Kidney glomerular epithelial cell (primary cell): Measurements from ENCODE around the gene SYNGR1.
"Not testable (repeated sequence)": the region's sequence is repeated elsewhere in the genome, so short reads cannot be mapped to it uniquely, and the experiment has no call there.

Experiments used
- DNase-seq: peaks from one replicate; lab custom pipeline; 2025; lab: John Stamatoyannopoulos, UW

SYNGR1 gene

DNA sequence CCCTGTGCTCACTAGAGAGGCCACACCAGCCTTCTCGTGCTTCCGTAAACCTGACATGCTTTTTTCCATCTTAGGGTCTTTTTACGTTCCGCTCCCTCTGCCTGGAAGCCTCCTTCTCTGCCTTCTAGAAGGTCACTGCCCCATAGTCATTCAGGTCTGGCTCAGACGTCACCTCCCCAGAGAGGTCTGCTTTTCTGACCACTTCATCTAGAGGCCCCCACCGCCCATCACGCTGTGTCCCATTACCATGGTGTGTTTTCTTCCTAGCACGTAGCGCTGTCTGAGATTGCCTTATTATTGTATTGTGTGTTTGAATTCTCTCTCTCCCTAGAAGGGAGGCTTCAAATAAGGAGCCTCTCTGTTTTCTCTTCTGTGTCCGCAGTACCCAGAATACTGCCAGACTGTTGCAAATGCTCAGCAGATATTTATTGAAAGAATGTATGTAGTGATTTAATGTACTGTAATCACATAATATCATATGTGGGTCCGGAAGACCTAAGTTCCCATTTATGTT is 59.8 kb downstream of the SYNGR1 start:
- no peak for DNase-seq

DNA sequence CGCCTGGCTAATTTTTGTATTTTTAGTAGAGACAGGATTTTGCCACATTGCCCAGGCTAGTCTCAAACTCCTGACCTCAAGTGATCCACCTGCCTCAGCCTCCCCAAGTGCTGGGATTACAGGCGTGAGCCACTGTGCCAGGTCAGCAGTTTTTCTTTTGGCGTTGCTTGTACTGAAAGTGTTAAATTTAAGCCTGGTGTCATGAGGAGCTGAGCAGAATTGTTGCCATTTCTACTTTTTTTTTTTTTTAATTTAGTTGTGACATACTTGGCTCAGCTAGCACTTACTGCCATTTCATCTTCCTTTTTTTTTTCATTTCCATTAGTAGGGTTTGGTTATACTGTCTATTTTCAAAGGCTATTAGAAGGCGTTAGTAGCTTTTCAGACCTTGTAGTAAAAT is 60.5 kb downstream of the SYNGR1 start:
- no peak for DNase-seq

DNA sequence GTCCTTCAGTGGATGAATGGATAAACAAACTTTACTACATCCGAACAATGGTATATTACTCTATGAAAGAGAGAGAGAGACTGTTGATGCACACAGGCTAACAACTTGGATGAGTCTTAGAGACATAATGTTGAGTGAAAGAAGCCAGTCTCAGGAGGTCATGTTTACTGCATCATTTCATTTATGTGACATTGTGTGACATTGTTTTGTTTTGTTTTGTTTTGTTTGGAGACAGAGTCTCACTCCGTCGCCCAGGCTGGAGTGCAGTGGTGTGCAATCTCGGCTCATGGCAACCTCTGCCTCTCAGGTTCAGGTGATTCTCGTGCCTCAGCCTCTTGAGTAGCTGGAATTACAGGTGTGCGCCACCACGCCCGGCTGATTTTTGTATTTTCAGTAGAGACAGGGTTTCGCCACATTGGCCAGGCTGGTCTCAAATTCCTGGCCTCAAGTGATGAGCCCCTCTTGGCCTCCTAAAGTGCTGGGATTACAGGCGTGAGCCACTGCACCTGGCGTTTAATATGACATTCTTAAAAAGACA is 62.1 kb downstream of the SYNGR1 start:
- not testable (repeated sequence) for DNase-seq

DNA sequence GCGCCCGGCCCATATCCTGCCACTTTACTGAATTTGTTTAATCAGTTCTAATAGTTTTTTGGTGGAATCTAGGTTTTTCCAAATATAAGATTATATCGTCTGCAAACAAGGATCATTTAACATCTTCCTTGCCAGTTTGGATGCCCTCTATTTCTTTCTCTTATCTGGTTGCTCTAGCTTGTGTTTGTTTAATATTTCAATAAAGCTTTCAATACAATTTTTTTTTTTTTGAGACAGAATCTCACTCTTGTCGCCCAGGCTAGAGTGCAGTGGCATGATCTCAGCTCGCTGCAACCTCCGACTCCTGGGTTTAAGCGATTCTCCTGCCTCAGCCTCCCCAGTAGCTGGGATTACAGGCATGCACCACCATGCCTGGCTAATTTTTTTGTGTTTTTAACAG is 63.4 kb downstream of the SYNGR1 start:
- not testable (repeated sequence) for DNase-seq

DNA sequence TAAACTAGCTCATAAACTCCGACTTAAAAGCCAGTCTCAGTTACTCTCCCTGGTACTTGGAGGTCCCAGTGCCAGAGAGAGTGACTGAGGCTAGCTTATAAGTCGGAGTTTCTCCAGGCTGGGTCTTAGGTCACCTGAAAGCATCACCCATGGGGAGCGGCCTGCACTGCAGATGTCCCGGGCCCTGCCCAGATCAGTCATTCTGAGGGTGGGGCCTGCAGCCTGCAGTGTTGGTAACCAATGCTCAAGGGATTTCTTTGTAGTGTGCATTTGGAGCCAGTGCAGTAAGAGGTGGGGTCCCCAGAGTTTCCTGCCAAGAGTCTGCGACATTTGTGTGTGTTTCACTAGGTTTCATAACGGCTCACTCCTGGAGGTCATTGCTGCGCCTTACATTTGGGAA is 64.6 kb downstream of the SYNGR1 start:
- no peak for DNase-seq

DNA sequence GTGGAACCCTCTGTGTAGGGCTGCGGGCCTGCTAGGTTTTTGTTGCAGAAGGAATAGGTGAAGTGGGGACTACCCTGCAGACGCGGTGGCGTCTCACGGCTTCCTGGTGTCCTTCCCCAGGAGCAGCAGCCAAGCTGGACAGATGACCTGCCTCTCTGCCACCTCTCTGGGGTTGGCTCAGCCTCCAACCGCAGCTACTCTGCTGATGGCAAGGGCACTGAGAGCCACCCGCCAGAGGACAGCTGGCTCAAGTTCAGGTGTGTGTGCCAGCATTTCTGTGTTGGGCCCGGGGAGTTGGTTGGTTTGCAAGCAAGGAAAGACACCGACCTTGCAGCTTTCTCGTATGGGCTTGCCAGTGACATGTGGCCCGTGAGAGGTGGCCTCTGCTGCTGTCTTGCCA is 65.1 kb downstream of the SYNGR1 start:
- DNase-seq = no peak

DNA sequence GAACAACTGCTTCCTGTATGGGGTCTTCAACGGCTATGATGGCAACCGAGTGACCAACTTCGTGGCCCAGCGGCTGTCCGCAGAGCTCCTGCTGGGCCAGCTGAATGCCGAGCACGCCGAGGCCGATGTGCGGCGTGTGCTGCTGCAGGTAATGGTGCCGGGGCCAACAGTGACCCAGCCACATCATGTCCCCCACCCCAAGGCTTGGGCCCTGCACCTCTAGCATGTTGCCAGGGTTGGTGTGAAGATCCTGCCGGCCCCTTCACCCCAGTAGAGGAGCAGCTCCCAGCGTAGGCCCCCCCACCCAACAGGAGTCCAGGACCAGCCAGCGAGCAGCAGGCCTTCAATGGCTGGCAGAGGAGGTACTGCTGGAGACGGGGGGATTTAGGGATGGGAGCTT is 65.7 kb downstream of the SYNGR1 start:
- no peak for DNase-seq

DNA sequence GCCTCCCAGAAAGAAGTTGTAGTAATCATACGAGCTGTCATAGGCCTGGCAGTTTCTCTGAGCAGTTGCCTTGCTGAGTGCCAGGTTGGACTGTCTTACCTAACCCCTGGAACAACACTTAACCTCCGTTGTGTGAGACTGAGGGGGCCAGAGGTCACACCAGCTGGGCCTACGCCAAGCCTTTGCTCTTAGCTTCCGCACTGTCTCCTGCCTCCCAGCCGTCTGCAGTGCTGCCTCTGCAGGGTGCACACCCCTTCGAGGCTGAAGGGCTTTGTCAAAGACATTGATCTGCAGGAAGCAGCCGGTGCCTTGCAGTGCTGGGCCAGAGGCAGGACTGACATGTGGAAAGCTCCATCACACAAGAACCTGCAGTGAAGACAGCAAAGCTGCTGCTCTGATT is 66.5 kb downstream of the SYNGR1 start:
- DNase-seq = no peak

DNA sequence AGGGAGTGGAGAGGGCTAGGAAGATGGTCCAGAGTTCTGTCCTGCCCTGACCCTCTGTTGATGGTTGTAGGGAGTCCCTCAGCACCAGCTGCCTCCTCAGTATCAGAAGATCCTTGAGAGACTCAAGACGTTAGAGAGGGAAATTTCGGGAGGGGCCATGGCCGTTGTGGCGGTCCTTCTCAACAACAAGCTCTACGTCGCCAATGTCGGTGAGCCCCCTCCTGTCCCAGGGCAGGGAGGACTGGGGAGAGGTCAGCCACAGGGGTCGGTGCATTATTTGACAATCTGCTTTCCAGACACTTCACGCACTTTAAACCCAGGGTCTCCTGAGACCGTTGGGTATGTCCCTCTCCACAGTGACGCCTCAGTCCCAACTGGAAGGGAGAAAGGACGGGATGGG is 67.8 kb downstream of the SYNGR1 start:
- DNase-seq = no peak

DNA sequence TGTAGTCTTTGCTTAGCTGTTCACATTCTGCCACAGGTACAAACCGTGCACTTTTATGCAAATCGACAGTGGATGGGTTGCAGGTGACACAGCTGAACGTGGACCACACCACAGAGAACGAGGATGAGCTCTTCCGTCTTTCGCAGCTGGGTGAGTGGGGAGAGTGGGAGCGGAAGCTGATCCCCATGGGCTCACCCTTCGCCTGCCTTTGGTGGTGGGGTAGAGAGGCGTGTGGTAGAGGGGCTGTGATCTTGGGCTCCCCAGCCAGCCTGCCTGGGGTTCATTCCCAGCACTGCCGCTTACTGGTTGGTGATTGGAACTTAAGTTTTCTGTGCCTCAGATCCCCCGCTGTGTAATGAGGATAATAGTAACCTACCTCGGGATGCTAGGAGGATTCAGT is 68.9 kb downstream of the SYNGR1 start:
- no peak for DNase-seq

DNA sequence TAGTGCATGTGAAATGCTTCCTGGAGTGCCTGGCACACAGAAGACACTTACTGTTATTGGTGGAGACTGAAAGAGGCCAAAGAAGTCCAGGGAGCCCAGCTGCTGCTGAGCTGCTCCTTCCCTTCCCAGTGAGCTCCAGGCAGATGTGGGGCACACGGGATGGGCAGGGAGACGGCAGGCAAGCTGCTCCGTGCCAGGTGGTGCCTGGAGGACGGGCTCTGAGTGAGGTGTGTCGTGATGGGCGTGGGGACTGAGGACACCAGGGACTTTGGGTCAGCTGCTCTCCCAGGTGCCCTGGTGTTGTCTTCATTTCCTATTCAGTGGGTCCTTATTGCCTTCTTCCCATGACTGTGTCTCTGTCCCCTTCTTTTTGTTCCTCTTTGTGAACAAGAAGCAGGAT is 69.3 kb downstream of the SYNGR1 start:
- DNase-seq = no peak

DNA sequence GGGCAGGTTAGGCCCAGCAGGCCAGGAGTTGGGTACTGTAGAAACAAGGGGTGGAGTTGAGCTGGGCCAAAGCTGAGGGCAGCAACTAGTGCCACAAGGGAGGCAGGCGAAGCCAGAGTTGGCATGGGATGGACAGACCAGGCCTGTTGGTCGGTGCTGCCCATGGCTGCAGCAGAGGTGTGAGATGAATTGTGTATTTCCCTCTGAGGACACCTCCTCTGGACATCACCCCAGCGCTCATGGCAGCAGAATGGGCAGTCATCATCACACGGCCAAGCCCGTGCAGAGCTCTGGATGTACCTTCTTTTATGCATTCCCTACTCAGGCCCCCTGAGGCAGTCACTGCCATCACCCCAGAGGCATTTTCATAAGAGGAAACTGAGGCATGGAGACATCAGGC is 70.1 kb downstream of the SYNGR1 start:
- no peak for DNase-seq

DNA sequence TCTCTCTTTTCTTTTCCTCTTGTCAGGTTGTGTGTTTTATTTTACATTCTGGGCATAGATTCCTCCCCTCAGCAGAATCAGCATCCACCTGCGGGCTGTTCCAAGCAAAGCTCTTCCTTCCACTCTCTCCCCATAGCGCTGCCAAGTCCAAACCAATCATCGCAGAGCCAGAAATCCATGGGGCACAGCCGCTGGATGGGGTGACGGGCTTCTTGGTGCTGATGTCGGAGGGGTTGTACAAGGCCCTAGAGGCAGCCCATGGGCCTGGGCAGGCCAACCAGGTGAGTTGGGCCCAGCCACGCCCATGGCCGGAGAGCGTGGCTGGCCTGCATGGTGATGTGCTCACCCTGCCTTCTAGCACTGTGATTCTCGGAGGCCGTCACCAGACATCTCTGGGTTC is 71.9 kb downstream of the SYNGR1 start:
- no peak for DNase-seq

DNA sequence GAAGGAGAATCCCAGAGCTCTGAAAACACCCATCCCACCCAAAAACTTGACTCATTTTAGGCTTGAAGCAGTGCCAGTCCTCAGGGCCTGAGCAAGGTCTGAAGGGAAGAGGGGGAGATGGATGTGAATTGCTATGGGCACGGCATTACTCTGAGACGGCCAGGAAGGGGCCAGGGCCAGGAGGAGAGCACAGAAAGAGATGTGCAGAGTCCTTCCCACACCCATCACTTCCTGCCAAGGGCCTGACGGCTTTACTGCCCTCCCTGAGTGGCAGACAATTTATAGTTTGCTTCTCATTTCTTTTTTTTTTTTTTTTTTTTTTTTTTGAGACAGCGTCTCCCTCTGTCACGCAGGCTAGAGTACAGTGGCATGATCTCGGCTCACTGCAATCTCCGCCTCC is 72.3 kb downstream of the SYNGR1 start:
- no peak for DNase-seq

DNA sequence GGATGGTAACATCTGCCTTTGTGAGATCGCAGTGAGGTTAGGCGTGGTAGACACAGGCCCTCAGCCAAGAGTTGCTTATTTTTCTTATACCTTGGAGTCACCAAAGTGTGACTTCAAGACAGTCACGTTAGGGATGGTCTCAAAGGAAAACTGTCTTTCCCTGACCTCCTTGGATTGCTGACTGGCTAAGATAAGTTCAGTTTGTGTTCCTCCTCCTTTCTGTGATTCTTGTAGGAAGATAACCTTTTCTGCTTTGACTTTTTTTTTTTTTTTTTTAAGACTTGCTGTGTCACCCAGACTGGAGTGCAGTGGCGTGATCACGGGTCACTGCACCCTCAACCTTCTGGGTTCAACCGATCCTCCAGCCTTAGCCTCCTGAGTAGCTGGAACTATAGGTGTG is 72.9 kb downstream of the SYNGR1 start:
- no peak for DNase-seq

DNA sequence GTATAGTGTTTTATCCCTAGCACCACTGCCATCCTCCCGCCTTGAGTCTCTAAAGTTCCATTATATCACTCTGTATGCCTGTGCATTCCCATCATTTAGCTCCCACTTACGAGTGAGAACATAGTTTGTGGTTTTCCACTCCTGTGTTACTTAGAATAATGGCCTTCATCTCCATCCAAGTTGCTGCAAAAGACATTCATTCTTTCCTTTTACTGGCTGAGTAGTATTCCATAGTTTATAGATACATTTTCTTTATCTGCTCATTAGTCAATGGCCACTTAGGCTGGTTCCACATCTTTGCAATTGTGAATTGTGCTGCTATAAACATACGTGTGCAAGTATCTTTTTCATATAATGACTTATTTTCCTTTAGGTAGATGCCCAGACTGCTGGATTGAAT is 74.2 kb downstream of the SYNGR1 start:
- no peak for DNase-seq

DNA sequence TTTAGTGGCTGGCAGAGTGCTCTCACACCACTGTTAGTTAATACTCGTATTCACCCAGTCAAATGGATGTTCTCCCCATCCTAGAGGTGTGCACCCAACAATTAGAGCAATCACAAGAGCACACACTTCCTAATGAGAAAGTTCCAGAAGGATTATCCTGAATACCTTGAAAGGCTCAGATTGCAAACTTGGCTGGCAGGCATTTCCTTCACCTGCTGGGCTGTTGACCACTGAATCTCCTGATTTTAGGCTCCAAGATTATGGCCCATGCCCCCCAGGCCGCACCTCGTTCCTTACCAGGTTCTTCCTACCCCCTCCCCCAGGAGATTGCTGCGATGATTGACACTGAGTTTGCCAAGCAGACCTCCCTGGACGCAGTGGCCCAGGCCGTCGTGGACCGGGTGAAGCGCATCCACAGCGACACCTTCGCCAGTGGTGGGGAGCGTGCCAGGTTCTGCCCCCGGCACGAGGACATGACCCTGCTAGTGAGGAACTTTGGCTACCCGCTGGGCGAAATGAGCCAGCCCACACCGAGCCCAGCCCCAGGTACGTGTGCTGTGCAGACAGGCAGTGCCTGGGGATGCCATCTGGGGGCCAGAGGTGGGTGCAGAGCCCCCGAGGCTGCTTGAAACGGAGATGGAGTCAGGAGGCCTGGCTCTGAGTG is 76.7 kb downstream of the SYNGR1 start:
- DNase-seq = no peak

DNA sequence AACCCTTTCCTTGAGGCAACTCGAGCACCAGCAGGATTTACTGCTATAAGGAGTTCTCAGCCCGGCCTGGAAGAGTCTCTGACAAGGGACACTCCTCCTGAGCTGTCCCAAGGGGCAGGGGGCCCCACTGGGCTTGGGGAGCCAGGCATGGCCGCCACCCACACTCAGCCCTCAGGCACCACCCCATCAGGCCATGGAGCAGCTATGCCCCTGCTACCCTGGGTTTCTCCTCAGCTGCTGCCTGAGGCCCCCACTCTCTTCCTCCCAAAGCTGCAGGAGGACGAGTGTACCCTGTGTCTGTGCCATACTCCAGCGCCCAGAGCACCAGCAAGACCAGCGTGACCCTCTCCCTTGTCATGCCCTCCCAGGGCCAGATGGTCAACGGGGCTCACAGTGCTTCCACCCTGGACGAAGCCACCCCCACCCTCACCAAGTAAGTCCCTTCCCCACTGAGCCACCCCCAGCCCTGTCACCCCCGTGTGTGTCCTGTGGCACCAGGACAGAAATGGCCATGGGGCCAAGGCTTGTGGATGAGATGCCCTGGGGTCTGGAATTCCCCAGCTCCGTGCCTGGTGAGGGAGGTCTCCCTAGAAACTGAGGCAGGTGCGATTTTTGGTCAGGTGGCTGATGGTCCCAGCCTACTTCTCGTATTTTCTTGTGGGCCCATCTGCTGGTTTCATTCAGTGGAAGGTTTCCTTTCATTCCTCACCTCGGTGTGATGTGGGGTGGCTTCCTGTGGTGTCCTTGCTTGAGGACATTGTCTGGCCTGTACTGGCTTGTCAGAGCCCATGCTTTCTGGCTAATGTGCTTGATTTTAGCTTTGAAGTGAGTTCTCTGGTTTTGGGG is 78.2 kb downstream of the SYNGR1 start:
- no peak for DNase-seq

DNA sequence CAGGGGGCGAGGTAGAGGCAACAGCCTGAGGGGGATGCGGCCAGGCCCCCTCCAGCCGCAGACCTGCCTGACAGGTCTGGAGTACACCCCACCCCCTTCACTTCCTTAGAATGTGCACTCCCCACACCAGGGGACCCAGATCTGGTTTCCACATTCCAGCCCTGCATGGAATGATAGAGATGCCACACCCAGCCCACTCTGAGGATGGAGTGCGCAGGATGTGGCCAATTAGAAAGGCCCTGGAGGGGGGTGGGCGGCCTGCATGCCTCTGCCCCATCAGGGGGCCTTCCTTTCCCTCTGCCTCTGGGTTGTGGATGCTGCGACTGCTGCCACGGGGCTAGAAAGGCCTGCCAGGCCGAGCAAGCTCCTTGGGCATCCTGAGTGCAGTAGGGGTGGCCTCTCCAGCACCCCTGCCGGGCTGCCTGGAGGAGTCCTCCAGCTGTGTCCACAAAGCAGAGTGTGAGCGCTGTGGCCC is 78.8 kb downstream of the SYNGR1 start:
- no peak for DNase-seq

DNA sequence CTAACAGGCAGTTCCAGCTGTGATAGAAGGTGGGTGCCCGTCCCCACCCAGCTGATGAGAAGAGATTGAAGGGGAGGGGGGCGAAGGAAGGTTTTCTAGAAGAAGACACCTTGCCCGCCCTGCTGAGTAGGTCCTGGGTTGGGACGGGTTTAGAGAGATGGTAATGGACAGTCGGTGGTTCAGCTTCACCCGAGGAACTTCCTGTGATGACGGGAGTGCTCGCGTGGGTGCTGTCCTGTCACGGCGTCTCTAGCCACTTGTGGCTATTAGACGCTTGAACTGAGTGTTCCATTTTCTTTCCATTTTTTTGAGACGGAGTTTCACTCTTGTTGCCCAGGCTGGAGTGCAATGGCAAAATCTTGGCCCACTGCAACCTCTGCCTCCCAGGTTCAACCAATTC is 79.4 kb downstream of the SYNGR1 start:
- no peak for DNase-seq

DNA sequence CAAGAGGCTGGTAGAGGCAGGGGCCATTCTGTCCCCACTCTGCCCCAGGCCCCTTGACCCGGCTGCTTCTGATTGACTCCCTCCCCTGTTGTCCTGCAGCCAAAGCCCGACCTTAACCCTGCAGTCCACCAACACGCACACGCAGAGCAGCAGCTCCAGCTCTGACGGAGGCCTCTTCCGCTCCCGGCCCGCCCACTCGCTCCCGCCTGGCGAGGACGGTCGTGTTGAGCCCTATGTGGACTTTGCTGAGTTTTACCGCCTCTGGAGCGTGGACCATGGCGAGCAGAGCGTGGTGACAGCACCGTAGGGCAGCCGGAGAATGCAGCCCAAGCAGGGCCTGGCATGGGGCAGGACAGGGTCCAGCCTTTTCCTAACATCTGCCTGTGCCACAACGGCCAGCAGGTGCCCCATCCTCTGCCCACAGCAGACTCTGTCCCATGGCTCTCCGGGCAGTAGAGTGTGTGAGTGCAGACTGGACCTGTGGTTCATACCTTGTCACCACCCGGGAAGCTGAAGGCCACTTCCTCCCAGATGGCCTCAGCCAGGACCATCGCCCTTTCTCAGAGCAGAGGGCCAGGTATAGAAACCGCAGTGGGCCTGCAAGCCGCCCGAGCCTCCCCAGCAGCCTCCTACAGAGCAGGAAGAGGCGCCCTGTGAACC is 80.3 kb downstream of the SYNGR1 start:
- no peak for DNase-seq

DNA sequence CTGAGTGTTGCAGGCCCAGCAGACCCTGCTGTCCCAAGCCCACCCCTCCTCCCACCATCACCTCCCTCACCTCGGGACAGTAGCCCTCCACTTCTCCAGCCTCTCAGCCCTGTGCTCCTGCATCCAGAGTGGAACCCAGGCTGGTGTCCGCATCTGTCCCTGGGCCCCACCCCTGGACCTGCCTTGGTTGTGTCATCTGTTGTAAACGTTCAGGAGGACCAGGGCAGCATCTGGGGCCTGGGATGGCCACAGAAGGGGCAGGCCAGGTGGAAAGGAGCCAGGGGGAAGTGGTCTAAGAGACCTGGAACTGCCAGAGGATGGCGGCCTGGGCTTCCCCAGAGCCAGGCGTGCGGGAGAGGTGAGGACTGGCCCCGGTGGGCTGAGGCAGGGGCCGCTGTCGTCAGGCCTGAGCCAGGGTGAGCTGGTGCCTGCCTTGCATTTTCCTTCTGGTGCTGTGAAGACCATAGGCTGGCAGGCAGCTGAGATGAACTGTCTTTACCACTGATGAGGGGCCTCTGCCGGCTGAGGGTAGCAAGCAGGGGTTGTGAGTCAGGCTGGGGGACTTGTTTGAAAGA is 80.9 kb downstream of the SYNGR1 start:
- no peak for DNase-seq
